ES-I3 (cell line): ENCODE results near the gene ROM1.

ENCODE experiments used
- H3K36me3 ChIP-seq: 2 replicates; pipeline ENCODE4 v1.6.1; 2013; ENCODE audit warnings: mild to moderate bottlenecking, low read length, control low read depth, moderate library complexity; ENCODE audit not compliant: insufficient read depth
- H3K4me1 ChIP-seq: 2 replicates; pipeline ENCODE4 v1.6.1; 2013; ENCODE audit warnings: mild to moderate bottlenecking, control low read depth, low read length; ENCODE audit not compliant: insufficient read depth
- H3K9ac ChIP-seq: 2 replicates; pipeline ENCODE4 v1.6.1; 2013; ENCODE audit warnings: low read depth, mild to moderate bottlenecking, low read length, moderate library complexity
- H3K9me3 ChIP-seq: 2 replicates; pipeline ENCODE4 v1.6.1; 2013; ENCODE audit warnings: mild to moderate bottlenecking, low read length, moderate library complexity; ENCODE audit not compliant: control insufficient read depth, insufficient read depth

ROM1 gene

GRCh38 chr11:62599069-62599696, 13.9 kb upstream of the ROM1 start:
- H3K9ac ChIP-seq, result peak overlapping the region; percentile 96; the same call in 1 of the 2 replicates
- H3K36me3 ChIP-seq, result peaks cover 23% of the 10 kb centered on the region; the same call in 1 of the 2 replicates
- no peaks in the 10 kb centered on the region for H3K9me3 ChIP-seq
- peaks cover 11% of the 10 kb centered on the region for H3K4me1 ChIP-seq

GRCh38 chr11:62599901-62600300, 13.2 kb upstream of the ROM1 start:
- peaks cover 16% of the 10 kb centered on the region for H3K4me1 ChIP-seq
- H3K9me3 ChIP-seq, result no peaks in the 10 kb centered on the region
- peak overlapping the region; percentile 96 for H3K9ac ChIP-seq
- peaks cover 21% of the 10 kb centered on the region; the same call in 1 of the 2 replicates for H3K36me3 ChIP-seq

GRCh38 chr11:62600367-62601121, 12.5 kb upstream of the ROM1 start:
- no peaks in the 10 kb centered on the region for H3K9me3 ChIP-seq
- H3K4me1 ChIP-seq, result peaks cover 18% of the 10 kb centered on the region
- H3K36me3 ChIP-seq, result peaks cover 16% of the 10 kb centered on the region; the same call in 1 of the 2 replicates
- H3K9ac ChIP-seq, result peak overlapping the region; percentile 96

- peak overlapping the region; percentile 96 for H3K9ac ChIP-seq
- H3K36me3 ChIP-seq, result peaks cover 16% of the 10 kb centered on the region; the same call in 1 of the 2 replicates
Measured at GRCh38 chr11:62601122-62601371, 12.0 kb upstream of the ROM1 start.

GRCh38 chr11:62601372-62602140, 11.5 kb upstream of the ROM1 start, which contains the start of gene MTA2:
Gene MTA2, minus strand, starts transcription at chr11:62601865. Its CDS starts 415 bp downstream, at chr11:62601450.
- H3K9ac ChIP-seq, result peak within 1 kb of the TSS; percentile 96
- peaks cover 18% of the 10 kb centered on the region for H3K4me1 ChIP-seq
- no peaks in the 10 kb centered on the region for H3K9me3 ChIP-seq
- peaks cover 16% of the 10 kb centered on the region; the same call in 1 of the 2 replicates for H3K36me3 ChIP-seq

More at GRCh38 chr11:62601122-62601371, 12.0 kb upstream of the ROM1 start:
- H3K9me3 ChIP-seq, result no peaks in the 10 kb centered on the region
- H3K4me1 ChIP-seq, result peaks cover 18% of the 10 kb centered on the region

- Histone ChIP-seq H3K9me3 (no peaks in the 10 kb centered on the region), H3K9ac (peak overlapping the region; percentile 96), H3K36me3 (peaks cover 14% of the 10 kb centered on the region; the same call in 1 of the 2 replicates), H3K4me1 (peaks cover 20% of the 10 kb centered on the region)
Measured at GRCh38 chr11:62602141-62603071, 10.7 kb upstream of the ROM1 start.

GRCh38 chr11:62603072-62603408, 10.0 kb upstream of the ROM1 start:
- peak overlapping the region; percentile 96 for H3K9ac ChIP-seq
- no peaks in the 10 kb centered on the region for H3K9me3 ChIP-seq
- peaks cover 8% of the 10 kb centered on the region; the same call in 1 of the 2 replicates for H3K36me3 ChIP-seq
- peaks cover 23% of the 10 kb centered on the region for H3K4me1 ChIP-seq

GRCh38 chr11:62603776-62604299, 9.2 kb upstream of the ROM1 start:
- Histone ChIP-seq H3K9me3 (no peaks in the 10 kb centered on the region), H3K9ac (no peak overlapping the region), H3K4me1 (peaks cover 20% of the 10 kb centered on the region), H3K36me3 (no peaks in the 10 kb centered on the region)

GRCh38 chr11:62604460-62605120, 8.5 kb upstream of the ROM1 start:
- H3K9ac ChIP-seq, result no peak overlapping the region
- H3K36me3 ChIP-seq, result no peaks in the 10 kb centered on the region

GRCh38 chr11:62605467-62605866, 7.6 kb upstream of the ROM1 start:
- H3K4me1 ChIP-seq, result peaks cover 11% of the 10 kb centered on the region; the same call in 1 of the 2 replicates
- H3K9me3 ChIP-seq, result no peaks in the 10 kb centered on the region
- no peaks in the 10 kb centered on the region for H3K36me3 ChIP-seq
- no peak overlapping the region for H3K9ac ChIP-seq

More at GRCh38 chr11:62604460-62605120, 8.5 kb upstream of the ROM1 start:
- Histone ChIP-seq H3K9me3 (no peaks in the 10 kb centered on the region), H3K4me1 (peaks cover 17% of the 10 kb centered on the region)

- Histone ChIP-seq H3K36me3 (no peaks in the 10 kb centered on the region), H3K4me1 (peaks cover 11% of the 10 kb centered on the region; the same call in 1 of the 2 replicates), H3K9ac (no peak overlapping the region), H3K9me3 (no peaks in the 10 kb centered on the region)
Measured at GRCh38 chr11:62605902-62606301, 7.2 kb upstream of the ROM1 start.

GRCh38 chr11:62607714-62608113, 5.3 kb upstream of the ROM1 start:
- H3K4me1 ChIP-seq, result peaks cover 11% of the 10 kb centered on the region; the same call in 1 of the 2 replicates
- no peaks in the 10 kb centered on the region for H3K36me3 ChIP-seq
- no peak overlapping the region for H3K9ac ChIP-seq

GRCh38 chr11:62608776-62609175, 4.3 kb upstream of the ROM1 start:
- no peaks in the 10 kb centered on the region for H3K9me3 ChIP-seq
- peaks cover 18% of the 10 kb centered on the region; the same call in 1 of the 2 replicates for H3K4me1 ChIP-seq

More at GRCh38 chr11:62607714-62608113, 5.3 kb upstream of the ROM1 start:
- no peaks in the 10 kb centered on the region for H3K9me3 ChIP-seq

More at GRCh38 chr11:62608776-62609175, 4.3 kb upstream of the ROM1 start:
- no peak overlapping the region for H3K9ac ChIP-seq
- no peaks in the 10 kb centered on the region for H3K36me3 ChIP-seq
